Neural cell (in vitro differentiated cells): ENCODE data around the gene CHAC2. TPM values are rescaled to one million over a fixed set of nuclear protein-coding genes. Genes with fewer than 3 reads are reported as not detected.

ENCODE experiments used
- H2AFZ ChIP-seq: fragments of 200-600, 300-800 bp; sonication (generic), shearing (Covaris generic); 2 replicates; pipeline ENCODE4 v1.6.0; 2014; ENCODE audit warnings: low read depth, mild to moderate bottlenecking, antibody characterized with exemption, low read length, moderate library complexity
- H3F3A ChIP-seq: fragments of 200-600 bp; shearing (Covaris generic); 2 replicates; pipeline ENCODE4 v1.6.1; 2016; ENCODE audit warnings: mild to moderate bottlenecking, moderate library complexity, mixed read lengths, antibody characterized with exemption, low read length; ENCODE audit not compliant: insufficient read depth, poor library complexity, severe bottlenecking
- H3K27ac ChIP-seq: fragments of 200-600, 300-800 bp; sonication (generic), shearing (Covaris generic); 2 replicates; pipeline ENCODE4 v1.5.1; 2014; ENCODE audit warnings: mild to moderate bottlenecking, low read length, moderate library complexity
- H3K27me3 ChIP-seq: fragments of 300-800, 200-600 bp; sonication (generic), shearing (Covaris generic); 2 replicates; pipeline ENCODE4 v1.6.0; 2014; ENCODE audit warnings: mild to moderate bottlenecking, low read depth, low read length, moderate library complexity; ENCODE audit not compliant: insufficient read depth
- H3K36me3 ChIP-seq: fragments of 300-800, 200-600 bp; sonication (generic), shearing (Covaris generic); 2 replicates; pipeline ENCODE4 v1.5.1; 2014; ENCODE audit warnings: mild to moderate bottlenecking, antibody characterized with exemption, low read length, moderate library complexity; ENCODE audit not compliant: insufficient read depth
- H3K4me2 ChIP-seq: fragments of 300-800, 200-600 bp; sonication (generic), shearing (Covaris generic); 2 replicates; pipeline ENCODE4 v1.6.0; 2014; ENCODE audit warnings: mild to moderate bottlenecking, low read length
- H3K4me3 ChIP-seq: fragments of 300-800, 200-600 bp; sonication (generic), shearing (Covaris generic); 2 replicates; pipeline ENCODE4 v1.5.1; 2014; ENCODE audit warnings: mild to moderate bottlenecking, low read length, moderate library complexity
- H3K79me2 ChIP-seq: fragments of 200-600 bp; shearing (Covaris generic); replicated peaks from 2 replicates; pipeline ENCODE4 v1.6.0; 2014; ENCODE audit warnings: mild to moderate bottlenecking, low read length, moderate library complexity; ENCODE audit not compliant: insufficient read depth
- H3K9ac ChIP-seq: fragments of 300-800, 200-600 bp; sonication (generic), shearing (Covaris generic); 2 replicates; pipeline ENCODE4 v1.6.1; 2016; ENCODE audit warnings: mild to moderate bottlenecking, low read length, mixed read lengths
- H3K9me2 ChIP-seq: fragments of 200-600 bp; shearing (Covaris generic); 2 replicates; pipeline ENCODE4 v1.6.1; 2016; ENCODE audit warnings: mild to moderate bottlenecking, low read length, mixed read lengths; ENCODE audit not compliant: insufficient read depth
- H3K9me3 ChIP-seq: fragments of 200-600, 300-800 bp; sonication (generic), shearing (Covaris generic); 2 replicates; pipeline ENCODE4 v1.6.1; 2016; ENCODE audit warnings: mild to moderate bottlenecking, mixed run types, low read length, moderate library complexity, mixed read lengths
- H4K20me1 ChIP-seq: fragments of 200-600 bp; shearing (Covaris generic); 2 replicates; pipeline ENCODE4 v1.6.1; 2016; ENCODE audit warnings: mild to moderate bottlenecking, mixed run types; ENCODE audit not compliant: insufficient read depth
- CTCF ChIP-seq: fragments of 450-650 bp; IDR thresholded peaks from 2 replicates; pipeline ENCODE4 v1.5.1; 2014; ENCODE audit warnings: antibody characterized with exemption, mild to moderate bottlenecking, moderate library complexity; ENCODE audit not compliant: poor library complexity, severe bottlenecking
- EP300 ChIP-seq: fragments of 450-650 bp; conservative IDR thresholded peaks from 2 replicates; pipeline ENCODE4 v1.6.1; 2014; ENCODE audit warnings: antibody characterized with exemption, mild to moderate bottlenecking, moderate library complexity; ENCODE audit not compliant: poor library complexity, severe bottlenecking
- EZH2 ChIP-seq: fragments of 200-600, 300-800 bp; shearing (Covaris generic), sonication (generic); IDR thresholded peaks from 2 replicates; pipeline ENCODE4 v1.6.1; 2014; ENCODE audit warnings: antibody characterized with exemption, low read length, borderline replicate concordance, mild to moderate bottlenecking; ENCODE audit not compliant: insufficient read depth, poor library complexity, severe bottlenecking
- MXI1 ChIP-seq: fragments of 450-650 bp; conservative IDR thresholded peaks from 2 replicates; pipeline ENCODE4 v1.6.1; 2014; ENCODE audit warnings: antibody characterized with exemption, mild to moderate bottlenecking; ENCODE audit not compliant: poor library complexity, severe bottlenecking
- POLR2AphosphoS5 ChIP-seq: IDR thresholded peaks from 2 replicates; pipeline ENCODE4 v1.6.1; 2012
- RAD21 ChIP-seq: fragments of 450-650 bp; conservative IDR thresholded peaks from 2 replicates; pipeline ENCODE4 v1.6.1; 2014; ENCODE audit warnings: antibody characterized with exemption, mild to moderate bottlenecking, moderate library complexity
- REST ChIP-seq: IDR thresholded peaks from 2 replicates; pipeline ENCODE4 v1.6.1; 2012; ENCODE audit warnings: borderline replicate concordance
- SMC3 ChIP-seq: fragments of 450-650 bp; conservative IDR thresholded peaks from 2 replicates; pipeline ENCODE4 v1.6.1; 2014; ENCODE audit warnings: antibody characterized with exemption, mild to moderate bottlenecking, moderate library complexity; ENCODE audit not compliant: poor library complexity
- TAF1 ChIP-seq: IDR thresholded peaks from 2 replicates; pipeline ENCODE4 v1.6.1; 2012; ENCODE audit warnings: low read depth
- polyA plus RNA-seq: library from polyadenylated mRNA; depleted of rRNA; stranded (reverse); fragments of >200 nt; gene quantifications from 2 replicates; pipeline ENCODE4 v1.2.3, GENCODE V29; 2014

The CHAC2 gene
- polyA plus RNA-seq, 1 donor from 2014 or later: 7.7 TPM

GRCh38 chr2:53793261-53793660 lies 25.7 kb downstream of the CHAC2 start:
- Histone ChIP-seq H3K27ac (no peak overlapping the region), H3K79me2 (peaks cover 13% of the 10 kb centered on the region), H3K9ac (no peak overlapping the region), H3K9me2 (no peaks in the 10 kb centered on the region), H3K4me2 (no peak overlapping the region), H3F3A (no peaks in the 10 kb centered on the region), H2AFZ (no peak overlapping the region), H4K20me1 (no peaks in the 10 kb centered on the region), H3K9me3 (no peaks in the 10 kb centered on the region), H3K4me3 (no peak overlapping the region), H3K27me3 (no peaks in the 10 kb centered on the region), H3K36me3 (no peaks in the 10 kb centered on the region)
- TF ChIP-seq EP300 (no peak), SMC3 (no peak), EZH2 (no peak), CTCF (no peak), REST (no peak), POLR2AphosphoS5 (no peak), TAF1 (no peak), RAD21 (no peak), MXI1 (no peak)

- Histone ChIP-seq H3K9me2 (no peaks in the 10 kb centered on the region), H3K27me3 (no peaks in the 10 kb centered on the region), H3K79me2 (peaks cover 7% of the 10 kb centered on the region), H2AFZ (no peak overlapping the region), H3K9me3 (no peaks in the 10 kb centered on the region), H3K36me3 (no peaks in the 10 kb centered on the region), H3F3A (no peaks in the 10 kb centered on the region), H3K9ac (no peak overlapping the region), H4K20me1 (no peaks in the 10 kb centered on the region), H3K4me3 (no peak overlapping the region), H3K27ac (no peak overlapping the region), H3K4me2 (no peak overlapping the region)
- TF ChIP-seq SMC3: no peak
- no peak for TF ChIP-seq MXI1
- TF ChIP-seq POLR2AphosphoS5: no peak
- TF ChIP-seq CTCF: no peak
- TF ChIP-seq EP300: no peak
- no peak for TF ChIP-seq TAF1
- TF ChIP-seq REST: no peak
- TF ChIP-seq RAD21: no peak
- no peak for TF ChIP-seq EZH2
Measured at GRCh38 chr2:53793821-53794220, 26.2 kb downstream of the CHAC2 start.
